HepG2 (cell line): ENCODE data around the gene PCNX1. TPM values are rescaled to one million over a fixed set of nuclear protein-coding genes. Genes with fewer than 3 reads are reported as not detected.

Source experiments
- ATAC-seq: fragments of 200-7000 bp; cut with Tn5 transposase; 3 replicates; pipeline ENCODE4 v1.9.1; 2020; ENCODE audit warnings: mild to moderate bottlenecking, moderate library complexity
- BruUV-seq: library from RNA; stranded (reverse); fragments of 400-500 nt; replicated peaks from 2 replicates; lab custom pipeline; 2021; lab: Mats Ljungman, UMichigan
- CTCF ChIA-PET: fragments of 300-600 bp; formaldehyde crosslinking; extraction: SDS; loops from one replicate; lab custom pipeline; 2021; ENCODE audit warnings: low total read pairs, inconsistent platforms, low intra/inter-chr PET ratio; lab: Yijun Ruan, JAX
- POLR2A ChIA-PET: fragments of 350-600 bp; sonication (Branson Sonifier 250); formaldehyde crosslinking; loops from one replicate; lab custom pipeline; 2020; ENCODE audit warnings: antibody characterized with exemption, inconsistent platforms; lab: Yijun Ruan, JAX
- DNase-seq: peaks from one replicate; pipeline ENCODE4 v3.0.0-alpha.2; 2015; ENCODE audit warnings: low spot score
- FAIRE-seq: peaks from 3 replicates; lab custom pipeline; 2011; peaks lifted over from hg19 to GRCh38; lab: Jason Lieb, UNC
- H2AFZ ChIP-seq: one replicate; pipeline ENCODE4 v1.6.1; 2011; ENCODE audit warnings: low read length, inconsistent platforms
- H3K27ac ChIP-seq: fragments of 300-600 bp; 3 replicates; pipeline ENCODE4 v1.8.0; 2011; ENCODE audit warnings: mixed run types, mild to moderate bottlenecking, mixed read lengths, low read length, inconsistent platforms; ENCODE audit not compliant: insufficient read depth; ENCODE audit errors: extremely low read length
- H3K27me3 ChIP-seq, 2 experiments: fragments of 200-600 bp in 1 of 2; 2 replicates in 1 of 2; 3 replicates in 1 of 2; pipeline versions ENCODE4 v1.6.0 to v1.8.0; 2011; ENCODE audit warnings: low read length in 2 of 2, mild to moderate bottlenecking in 2 of 2, moderate library complexity in 2 of 2, inconsistent platforms in 1 of 2; ENCODE audit not compliant: insufficient read depth in 2 of 2, control insufficient read depth in 1 of 2
- H3K36me3 ChIP-seq, 2 experiments: fragments of 200-600 bp in 1 of 2; replicated peaks in 1 of 2; 2 replicates in 1 of 2; 3 replicates in 1 of 2; pipeline versions ENCODE4 v1.5.1 to v1.8.0; 2011; ENCODE audit warnings: low read length in 2 of 2, inconsistent platforms in 1 of 2; ENCODE audit not compliant: insufficient read depth in 2 of 2, control insufficient read depth in 1 of 2
- H3K4me1 ChIP-seq: 2 replicates; pipeline ENCODE4 v1.5.1; 2012; ENCODE audit warnings: low read length, inconsistent platforms; ENCODE audit not compliant: insufficient read depth
- H3K4me2 ChIP-seq: 2 replicates; pipeline ENCODE4 v1.6.0; 2011; ENCODE audit warnings: low read depth, low read length, inconsistent platforms
- H3K4me3 ChIP-seq, 3 experiments: fragments of 200-600 bp in 1 of 3; sonication (generic), shearing (Covaris generic) in 1 of 3; replicated peaks in 1 of 3; 2 replicates each; pipeline ENCODE4 v1.5.1; 2011 to 2016; ENCODE audit warnings: low read length in 3 of 3, inconsistent platforms in 2 of 3, low read depth in 2 of 3, mild to moderate bottlenecking in 2 of 3, control low read depth in 1 of 3, mixed read lengths in 1 of 3; ENCODE audit not compliant: insufficient read depth in 1 of 3
- H3K79me2 ChIP-seq: one replicate; pipeline ENCODE4 v1.6.1; 2011; ENCODE audit warnings: low read length, inconsistent platforms; ENCODE audit not compliant: insufficient read depth
- H3K9ac ChIP-seq: 2 replicates; pipeline ENCODE4 v1.6.0; 2011; ENCODE audit warnings: mild to moderate bottlenecking, low read depth, low read length, inconsistent platforms; ENCODE audit not compliant: insufficient read depth
- H3K9me3 ChIP-seq: 2 replicates; pipeline ENCODE4 v1.5.1; 2012; ENCODE audit warnings: mild to moderate bottlenecking, low read length
- H4K20me1 ChIP-seq: 2 replicates; pipeline ENCODE4 v1.6.0; 2011; ENCODE audit warnings: inconsistent platforms, mild to moderate bottlenecking, low read length, moderate library complexity; ENCODE audit not compliant: insufficient read depth
- AGO2 ChIP-seq: fragments of 200-400 bp; formaldehyde crosslinking; optimal IDR thresholded peaks from 2 replicates; pipeline ENCODE3; 2017; ENCODE audit warnings: mild to moderate bottlenecking, low read depth, low read length, moderate library complexity
- CENPT ChIP-seq: sonication (generic); formaldehyde crosslinking; IDR thresholded peaks from 2 replicates; pipeline ENCODE4 v1.8.0; 2022; ENCODE audit warnings: low read depth, mild to moderate bottlenecking, moderate library complexity, missing genetic modification reagents
- DNMT1 ChIP-seq: sonication (generic); formaldehyde crosslinking; IDR thresholded peaks from 2 replicates; pipeline ENCODE4 v1.5.1; 2020; ENCODE audit warnings: mild to moderate bottlenecking, missing genetic modification reagents
- MBD4 ChIP-seq: IDR thresholded peaks from 2 replicates; pipeline ENCODE4 v1.6.1; 2012; ENCODE audit warnings: low read length, inconsistent platforms, borderline replicate concordance
- MXI1 ChIP-seq: IDR thresholded peaks from 3 replicates; pipeline ENCODE4 v1.6.1; 2012; ENCODE audit warnings: low read depth, low read length, inconsistent platforms, borderline replicate concordance
- NFATC3 ChIP-seq: sonication (generic); formaldehyde crosslinking; IDR thresholded peaks from 2 replicates; pipeline ENCODE4 v1.5.1; 2020; ENCODE audit warnings: mild to moderate bottlenecking, missing genetic modification reagents
- RBAK ChIP-seq: sonication (generic); formaldehyde crosslinking; IDR thresholded peaks from 2 replicates; pipeline ENCODE4 v1.5.1; 2020; ENCODE audit warnings: mild to moderate bottlenecking, missing genetic modification reagents
- SMAD1 ChIP-seq: sonication (generic); formaldehyde crosslinking; IDR thresholded peaks from 2 replicates; pipeline ENCODE4 v1.4.0; 2020; ENCODE audit warnings: missing genetic modification reagents, low read depth, mild to moderate bottlenecking, borderline replicate concordance
- TGIF2 ChIP-seq: IDR thresholded peaks from 2 replicates; pipeline ENCODE4 v1.6.1; 2016; ENCODE audit warnings: control low read depth, missing compliant biosample characterization
- ZNF766 ChIP-seq: sonication (generic); formaldehyde crosslinking; IDR thresholded peaks from 2 replicates; pipeline ENCODE4 v1.5.0; 2020; ENCODE audit warnings: missing genetic modification reagents, borderline replicate concordance
- WGBS: methylation state at CpG from one replicate; pipeline ENCODE4 v1.1.6; 2017; ENCODE audit warnings: low lambda C conversion rate; 5-methylcytosine and 5-hydroxymethylcytosine counted together
- in situ Hi-C: cut with HindIII; loops from 2 replicates; pipeline ENCODE4 v1.10.0; 2017; ENCODE audit warnings: low pct_unique_long_range_greater_than_20kb; ENCODE audit not compliant: extremely low pct_ligation_motif_present
- intact Hi-C: fragments of 100-400 bp; cut with micrococcal nuclease; formaldehyde crosslinking; loops from one replicate; pipeline ENCODE4 v1.10.0; 2022; ENCODE audit not compliant: unreplicated experiment
- polyA plus RNA-seq, 8 experiments: library from polyadenylated mRNA; depleted of rRNA in 3 of 8; stranded (reverse) in 7 of 8; unstranded in 1 of 8; fragments of >200 nt; fragmentation: Illumina TruSeq in 4 of 8; extraction: Trizol in 4 of 8; gene quantifications; 2 replicates each; pipeline versions ENCODE4 v1.2.1 to v1.2.3, GENCODE V29; 2011 to 2016; ENCODE audit warnings: low read depth in 4 of 8, missing spikeins in 1 of 8, mixed read lengths in 1 of 8; ENCODE audit not compliant: insufficient read depth in 1 of 8
- total RNA-seq, 5 experiments: library from RNA; depleted of rRNA; stranded (reverse); fragments of >200 nt; fragmentation: Illumina TruSeq; extraction: Trizol; gene quantifications; 2 replicates each; pipeline ENCODE4 v1.2.3, GENCODE V29; 2016; ENCODE audit warnings: low read depth in 1 of 5
- TF ChIP-seq, protein P1 (sequence below): sonication (generic); formaldehyde crosslinking; IDR thresholded peaks from 2 replicates; pipeline ENCODE4 v1.8.0; 2022; ENCODE audit warnings: mild to moderate bottlenecking, missing genetic modification reagents, borderline replicate concordance
- TF ChIP-seq, protein P2 (sequence below): sonication (generic); formaldehyde crosslinking; IDR thresholded peaks from 2 replicates; pipeline ENCODE4 v1.8.1; 2023; ENCODE audit warnings: mild to moderate bottlenecking, missing genetic modification reagents
- TF ChIP-seq, protein P3 (sequence below), 2 experiments: sonication (generic) in 1 of 2; formaldehyde crosslinking in 1 of 2; IDR thresholded peaks; 2 replicates each; pipeline versions ENCODE4 v1.6.1 to v1.9.0; 2014 to 2022; ENCODE audit warnings: antibody characterized with exemption in 1 of 2, borderline replicate concordance in 1 of 2, inconsistent platforms in 1 of 2, low read depth in 1 of 2, missing genetic modification reagents in 1 of 2

PCNX1 gene
- total and polyA plus RNA-seq, 2 of the 13 experiments (the other 11 are each of a cell fraction or from before 2014, with no cell fraction given) = 24.9 to 30.3 TPM

DNA sequence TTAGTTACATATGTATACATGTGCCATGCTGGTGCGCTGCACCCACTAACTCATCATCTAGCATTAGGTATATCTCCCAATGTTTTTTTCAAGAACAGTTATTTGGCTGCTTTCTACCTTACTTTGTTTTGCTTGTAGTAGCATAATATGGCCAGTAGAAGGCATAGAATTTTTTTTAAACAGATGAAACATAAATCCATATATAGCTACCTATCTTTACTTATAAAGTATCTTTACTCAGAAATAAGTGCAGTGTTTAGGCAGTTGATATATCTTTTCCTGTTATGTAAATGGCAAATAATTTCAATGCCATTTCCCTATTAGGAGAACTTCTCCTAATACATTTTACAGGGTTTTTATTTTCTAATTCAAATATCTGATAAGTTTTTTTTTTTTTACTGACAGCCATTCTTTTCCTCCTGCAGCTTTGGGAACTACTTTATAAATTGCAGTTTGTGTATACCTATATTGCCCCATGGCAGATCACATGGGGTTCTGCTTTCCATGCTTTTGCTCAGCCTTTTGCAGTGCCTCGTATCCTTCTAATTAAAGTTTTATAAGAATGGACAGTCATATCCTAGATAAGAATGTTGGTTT, 143.1 kb downstream of the PCNX1 start:
- no peak overlapping the region for H3K4me2 ChIP-seq
- POLR2A ChIA-PET = no interaction called here
- no peak for FAIRE-seq
- intact Hi-C loops = no loop called here
- no peak overlapping the region for H3K4me3 ChIP-seq
- H3K9me3 ChIP-seq = no peaks in the 10 kb centered on the region
- H3K4me1 ChIP-seq = no peaks in the 10 kb centered on the region
- no peak overlapping the region for H3K9ac ChIP-seq
- H3K27me3 ChIP-seq = no peaks in the 10 kb centered on the region
- in situ Hi-C loops = no loop called here
- no peak overlapping the region for H2AFZ ChIP-seq
- CTCF ChIA-PET = no interaction called here
- H3K27ac ChIP-seq = no peak overlapping the region
- H3K79me2 ChIP-seq = no peaks in the 10 kb centered on the region
- peaks cover 3 to 42% of the 10 kb centered on the region in 2 experiments; a peak in 4 of 5 replicates for H3K36me3 ChIP-seq
- BruUV-seq = no TSS peak
- H4K20me1 ChIP-seq = no peaks in the 10 kb centered on the region
- DNase-seq = no peak
- 0 out of 3 replicates have a peak, but pooled peaks have one; percentile 30 for ATAC-seq
- 100% methylated on average over 2 of the region's 2 CpGs for WGBS
- TF ChIP-seq, protein P1, sequence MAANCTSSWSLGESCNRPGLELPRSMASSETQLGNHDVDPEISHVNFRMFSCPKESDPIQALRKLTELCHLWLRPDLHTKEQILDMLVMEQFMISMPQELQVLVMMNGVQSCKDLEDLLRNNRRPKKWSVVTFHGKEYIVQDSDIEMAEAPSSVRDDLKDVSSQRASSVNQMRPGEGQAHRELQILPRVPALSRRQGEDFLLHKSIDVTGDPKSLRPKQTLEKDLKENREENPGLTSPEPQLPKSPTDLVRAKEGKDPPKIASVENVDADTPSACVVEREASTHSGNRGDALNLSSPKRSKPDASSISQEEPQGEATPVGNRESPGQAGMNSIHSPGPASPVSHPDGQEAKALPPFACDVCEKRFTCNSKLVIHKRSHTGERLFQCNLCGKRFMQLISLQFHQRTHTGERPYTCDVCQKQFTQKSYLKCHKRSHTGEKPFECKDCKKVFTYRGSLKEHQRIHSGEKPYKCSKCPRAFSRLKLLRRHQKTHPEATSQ (CRISPR knock-in tag) = no peak
- TF ChIP-seq RBAK (no peak), TGIF2 (CRISPR knock-in tag) (no peak), SMAD1 (CRISPR knock-in tag) (no peak), AGO2 (no peak), NFATC3 (CRISPR knock-in tag) (no peak), MBD4 (no peak), CENPT (no peak), DNMT1 (CRISPR knock-in tag) (no peak), ZNF766 (no peak), MXI1 (no peak)
- TF ChIP-seq, protein P2, sequence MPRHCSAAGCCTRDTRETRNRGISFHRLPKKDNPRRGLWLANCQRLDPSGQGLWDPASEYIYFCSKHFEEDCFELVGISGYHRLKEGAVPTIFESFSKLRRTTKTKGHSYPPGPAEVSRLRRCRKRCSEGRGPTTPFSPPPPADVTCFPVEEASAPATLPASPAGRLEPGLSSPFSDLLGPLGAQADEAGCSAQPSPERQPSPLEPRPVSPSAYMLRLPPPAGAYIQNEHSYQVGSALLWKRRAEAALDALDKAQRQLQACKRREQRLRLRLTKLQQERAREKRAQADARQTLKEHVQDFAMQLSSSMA (CRISPR knock-in tag) = no peak
- TF ChIP-seq, protein P3, sequence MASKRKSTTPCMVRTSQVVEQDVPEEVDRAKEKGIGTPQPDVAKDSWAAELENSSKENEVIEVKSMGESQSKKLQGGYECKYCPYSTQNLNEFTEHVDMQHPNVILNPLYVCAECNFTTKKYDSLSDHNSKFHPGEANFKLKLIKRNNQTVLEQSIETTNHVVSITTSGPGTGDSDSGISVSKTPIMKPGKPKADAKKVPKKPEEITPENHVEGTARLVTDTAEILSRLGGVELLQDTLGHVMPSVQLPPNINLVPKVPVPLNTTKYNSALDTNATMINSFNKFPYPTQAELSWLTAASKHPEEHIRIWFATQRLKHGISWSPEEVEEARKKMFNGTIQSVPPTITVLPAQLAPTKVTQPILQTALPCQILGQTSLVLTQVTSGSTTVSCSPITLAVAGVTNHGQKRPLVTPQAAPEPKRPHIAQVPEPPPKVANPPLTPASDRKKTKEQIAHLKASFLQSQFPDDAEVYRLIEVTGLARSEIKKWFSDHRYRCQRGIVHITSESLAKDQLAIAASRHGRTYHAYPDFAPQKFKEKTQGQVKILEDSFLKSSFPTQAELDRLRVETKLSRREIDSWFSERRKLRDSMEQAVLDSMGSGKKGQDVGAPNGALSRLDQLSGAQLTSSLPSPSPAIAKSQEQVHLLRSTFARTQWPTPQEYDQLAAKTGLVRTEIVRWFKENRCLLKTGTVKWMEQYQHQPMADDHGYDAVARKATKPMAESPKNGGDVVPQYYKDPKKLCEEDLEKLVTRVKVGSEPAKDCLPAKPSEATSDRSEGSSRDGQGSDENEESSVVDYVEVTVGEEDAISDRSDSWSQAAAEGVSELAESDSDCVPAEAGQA (IDR thresholded peaks at IDR 0.05; ENCODE audit: low read depth) = no peak
- TF ChIP-seq, protein P3 (CRISPR knock-in tag; IDR thresholded peaks at IDR 0.05; ENCODE audit: borderline replicate concordance) = no peak
